NCI-H526 (cell line): ENCODE data around the gene NRP1.
"Not testable (repeated sequence)": the region's sequence is repeated elsewhere in the genome, so short reads cannot be mapped to it uniquely, and the experiment has no call there.

Experiments
- DNase-seq, 2 experiments: peaks; one replicate each; lab custom pipeline; 2025; lab: John Stamatoyannopoulos, UW

Gene NRP1

DNA sequence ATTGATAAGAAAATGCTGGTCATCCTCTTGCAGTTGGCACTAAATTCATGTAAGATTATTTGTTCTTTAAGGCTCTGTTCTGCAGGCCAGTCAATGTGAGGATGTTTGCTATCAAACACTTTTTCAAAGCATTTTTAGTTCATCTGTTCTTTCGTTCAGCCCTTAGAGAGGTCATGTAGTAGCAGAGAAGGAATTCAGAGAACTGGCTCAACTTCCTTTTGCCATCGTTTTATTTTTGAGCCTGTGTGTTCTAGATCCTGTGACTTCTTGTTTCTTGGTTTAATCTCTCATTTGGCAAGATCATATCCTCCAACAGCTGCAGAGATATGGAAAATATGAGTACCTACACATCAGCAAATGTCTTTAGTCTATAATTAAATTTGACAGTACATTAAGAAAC lies 184.3 kb downstream of the NRP1 start:
- no peak for DNase-seq

GRCh38 chr10:33147013-33147310 lies 187.5 kb downstream of the NRP1 start:
- DNase-seq, result no peak

DNA sequence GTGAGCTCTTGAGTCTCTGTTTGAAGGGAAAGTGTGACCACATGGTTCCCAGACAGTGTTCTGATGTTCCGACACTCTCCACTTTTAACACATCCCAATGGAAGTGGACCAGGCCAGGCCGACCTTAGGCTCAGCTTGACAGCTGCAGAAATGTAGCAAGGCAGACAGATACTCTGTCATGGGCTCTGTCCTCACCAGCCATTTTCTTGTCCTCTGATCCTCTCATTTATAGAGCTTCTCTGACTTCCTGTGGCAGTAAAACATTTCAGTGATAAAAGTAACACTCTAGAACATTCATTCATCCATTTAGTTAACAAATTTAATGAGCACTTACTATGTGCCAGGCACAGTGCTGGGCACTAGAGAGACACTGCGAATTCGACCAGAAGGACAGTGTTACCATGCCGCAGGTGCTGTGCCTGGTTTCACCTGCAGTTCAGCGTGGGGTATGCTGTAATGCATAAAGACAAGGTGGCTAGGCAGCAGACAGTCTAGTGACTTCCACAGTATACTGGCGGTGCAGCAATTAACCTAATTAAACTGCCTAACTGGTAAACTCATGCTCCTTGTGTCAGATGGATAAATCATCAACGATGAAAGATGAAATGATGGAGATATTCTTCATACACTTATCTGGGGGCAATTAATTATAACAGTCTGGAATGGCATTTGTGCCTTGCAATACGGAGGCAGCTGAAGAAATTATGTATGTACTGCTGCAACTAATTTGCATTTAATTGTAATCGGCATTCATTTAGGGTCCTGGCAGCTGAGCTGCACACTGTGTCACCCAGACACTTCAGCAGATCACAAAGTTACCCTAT lies 188.1 kb downstream of the NRP1 start:
- peak in 1 of 2 experiments; percentile 3 for DNase-seq

DNA sequence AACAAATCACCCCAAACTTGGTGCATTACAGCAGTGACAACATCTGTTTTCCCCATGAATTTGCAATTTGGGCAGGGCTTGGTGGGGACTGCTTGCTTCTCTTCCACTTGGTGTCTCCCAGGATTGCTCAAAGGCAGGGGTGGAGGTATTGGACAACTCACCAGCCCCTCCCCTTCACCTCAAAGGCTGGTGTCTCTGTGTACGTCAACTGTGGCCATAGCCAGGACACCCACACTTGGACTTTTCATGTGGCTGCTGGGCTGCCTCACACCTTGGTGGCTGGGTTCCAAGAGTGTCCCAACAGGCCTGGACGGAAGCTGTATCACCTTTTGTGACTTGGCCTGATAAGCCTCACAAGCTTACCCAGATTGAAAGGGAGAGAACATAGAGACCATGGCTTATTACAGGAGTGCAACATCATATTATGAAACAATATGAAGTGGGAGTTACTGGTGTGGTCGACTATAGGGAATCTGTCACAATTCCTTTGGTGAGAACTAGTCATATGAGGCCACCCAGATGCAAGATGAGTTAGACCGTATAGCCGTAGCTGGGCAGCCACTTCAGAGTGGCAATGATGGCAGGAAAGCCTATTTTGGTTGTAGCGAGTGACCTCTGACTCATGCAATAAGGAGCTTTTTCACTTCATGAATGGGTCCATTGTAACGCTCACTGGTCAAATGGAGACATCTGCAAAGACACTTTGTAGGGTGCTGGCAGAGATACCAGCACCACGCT lies 188.8 kb downstream of the NRP1 start:
- no peak for DNase-seq

GRCh38 chr10:33143160-33143728 lies 191.2 kb downstream of the NRP1 start:
- no peak for DNase-seq

DNA sequence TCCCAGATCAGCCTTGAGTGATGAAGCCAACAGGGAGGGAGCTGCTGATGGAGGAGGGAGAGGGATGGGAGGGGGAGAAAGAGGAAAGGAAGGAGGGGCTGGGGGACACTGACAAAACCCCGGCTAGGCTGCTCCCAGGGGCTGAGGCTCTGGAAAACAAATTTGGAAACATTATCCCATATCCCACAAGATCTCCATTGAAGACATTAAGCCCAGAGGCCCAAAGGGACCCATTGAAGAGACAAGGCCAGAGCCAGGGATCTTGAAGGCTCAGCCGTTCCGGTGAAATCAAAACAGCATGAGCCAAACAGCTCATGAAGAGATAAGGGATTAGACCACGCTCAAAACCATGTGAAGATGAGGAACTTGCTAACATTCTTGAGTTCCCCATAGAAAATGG lies 192.2 kb downstream of the NRP1 start:
- DNase-seq, result no peak

GRCh38 chr10:33141251-33141650 lies 193.2 kb downstream of the NRP1 start:
- DNase-seq, result no peak

DNA sequence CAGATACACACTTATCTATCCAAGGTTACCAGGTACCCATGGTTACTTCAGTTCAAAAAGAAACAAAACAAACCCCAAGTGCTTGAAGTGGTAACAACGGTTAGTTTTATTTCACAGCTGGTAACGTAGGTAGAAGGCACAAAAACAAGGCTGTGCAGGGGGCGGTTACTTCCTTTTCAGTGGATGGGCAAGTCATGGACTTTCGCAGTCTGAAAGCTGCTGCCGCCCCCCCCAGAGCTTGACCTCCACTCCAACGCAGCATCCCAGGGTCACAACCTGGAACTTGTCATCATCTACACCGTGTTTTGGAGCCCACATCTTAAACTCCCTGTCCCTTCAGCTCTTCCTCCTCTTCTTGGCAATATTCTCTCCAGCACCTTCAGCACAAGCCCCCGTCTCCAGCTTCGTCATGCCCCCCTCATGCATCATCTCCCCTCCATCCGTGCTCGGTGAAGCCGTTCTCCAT lies 195.3 kb downstream of the NRP1 start:
- no peak for DNase-seq

DNA sequence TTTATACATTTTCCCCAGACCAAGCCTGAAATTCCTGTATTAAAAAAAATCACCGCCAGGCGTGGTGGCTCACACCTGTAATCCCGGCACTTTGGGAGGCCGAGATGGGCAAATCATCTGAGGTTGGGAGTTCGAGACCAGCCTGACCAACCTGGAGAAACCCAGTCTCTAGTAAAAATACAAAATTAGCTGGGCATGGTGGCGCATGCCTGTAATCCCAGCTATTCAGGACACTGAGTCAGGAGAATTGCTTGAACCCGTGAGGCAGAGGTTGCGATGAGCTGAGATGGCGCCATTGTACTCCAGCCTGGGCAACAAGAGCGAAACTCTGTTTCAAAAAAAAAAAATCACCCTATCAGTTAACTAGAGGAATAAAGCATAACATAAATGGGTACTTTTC lies 195.8 kb downstream of the NRP1 start:
- not testable (repeated sequence) for DNase-seq

DNA sequence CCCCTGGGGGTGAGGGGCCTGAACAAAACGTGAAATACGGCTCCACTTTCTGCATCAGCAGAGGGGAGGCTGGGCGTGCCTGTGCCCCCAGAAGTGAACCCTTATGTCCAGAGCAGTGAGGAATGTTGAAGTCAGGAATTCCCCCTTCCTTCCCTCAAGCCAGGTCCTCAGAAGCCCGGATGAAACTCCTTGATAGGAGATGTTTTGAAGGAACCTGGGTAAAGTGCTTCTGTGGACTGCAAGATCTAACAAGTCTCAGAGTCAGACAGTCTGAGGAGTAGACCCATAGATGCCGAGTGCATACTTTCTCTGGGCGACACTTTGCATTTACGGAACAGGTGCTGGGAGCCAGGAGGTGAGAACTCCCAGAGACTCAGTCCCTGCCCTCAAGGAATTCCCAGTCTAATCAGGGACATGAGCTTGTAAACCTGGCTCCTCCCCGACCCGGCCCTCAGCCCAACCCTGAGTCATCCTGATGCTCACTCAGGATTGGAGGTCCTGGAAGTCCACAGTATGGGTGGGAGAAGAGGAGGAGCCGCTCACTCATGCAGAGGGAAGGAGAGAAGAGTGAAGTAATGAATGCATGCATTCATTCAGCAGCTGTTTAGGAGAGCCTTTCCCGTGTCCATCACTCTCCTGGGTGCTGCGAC lies 197.0 kb downstream of the NRP1 start:
- DNase-seq, result no peak

DNA sequence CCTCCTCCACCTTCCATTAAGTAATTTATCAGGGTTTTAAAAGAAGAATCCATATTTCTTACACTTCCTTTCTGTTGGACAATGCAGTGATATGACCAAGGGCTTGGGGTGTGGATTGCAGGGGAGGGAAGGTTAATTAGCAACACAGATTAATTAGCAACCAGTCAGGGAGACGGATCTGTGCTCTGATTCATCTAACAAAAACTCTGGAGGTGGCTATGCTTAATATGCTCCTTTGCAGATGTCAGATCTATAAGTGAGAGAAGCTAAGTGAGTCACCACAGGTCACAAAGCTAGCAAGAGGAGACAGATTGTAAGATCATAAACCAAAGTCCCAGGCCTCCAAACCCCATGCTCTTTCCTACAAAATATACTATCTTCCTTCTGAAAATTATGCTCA lies 197.7 kb downstream of the NRP1 start:
- no peak for DNase-seq

GRCh38 chr10:33136271-33136670 lies 198.2 kb downstream of the NRP1 start:
- no peak for DNase-seq

DNA sequence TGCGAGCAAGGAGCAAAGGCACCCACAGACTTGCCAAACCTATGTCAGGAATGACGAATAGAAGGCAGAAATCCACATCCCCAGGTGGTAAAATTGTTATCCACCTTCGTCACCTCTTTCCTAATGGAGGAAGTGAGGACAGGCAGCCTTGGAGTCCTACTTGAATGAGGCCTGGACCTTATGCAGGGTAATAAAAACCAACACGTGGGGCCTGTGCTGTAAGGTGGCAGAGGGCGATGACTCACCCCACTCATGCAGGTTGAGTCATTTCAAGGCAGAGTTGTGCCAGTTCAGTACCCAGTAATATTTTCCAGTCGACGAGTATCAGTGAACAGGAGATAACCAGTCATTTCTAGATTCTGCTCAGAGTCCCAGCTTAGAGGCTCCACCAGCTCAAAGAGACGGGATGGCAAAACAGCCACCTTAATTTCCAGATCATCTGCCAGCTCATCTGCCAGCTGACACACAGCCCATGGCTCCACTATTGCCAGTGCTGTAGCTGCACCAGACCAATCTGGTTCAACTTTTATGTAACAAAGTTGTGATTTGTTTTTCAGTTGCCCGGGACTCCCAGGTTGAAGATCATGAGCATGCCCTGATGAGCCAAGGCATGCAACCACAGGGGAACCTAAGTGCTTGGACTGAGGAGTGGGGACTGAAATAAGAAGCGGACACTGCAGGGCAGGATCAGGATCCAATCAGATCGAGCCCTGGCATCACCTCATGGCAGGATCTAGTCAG lies 200.3 kb downstream of the NRP1 start:
- no peak for DNase-seq

- no peak for DNase-seq
These were observed 200.9 kb downstream of the NRP1 start for GRCh38 chr10:33133557-33133956.

DNA sequence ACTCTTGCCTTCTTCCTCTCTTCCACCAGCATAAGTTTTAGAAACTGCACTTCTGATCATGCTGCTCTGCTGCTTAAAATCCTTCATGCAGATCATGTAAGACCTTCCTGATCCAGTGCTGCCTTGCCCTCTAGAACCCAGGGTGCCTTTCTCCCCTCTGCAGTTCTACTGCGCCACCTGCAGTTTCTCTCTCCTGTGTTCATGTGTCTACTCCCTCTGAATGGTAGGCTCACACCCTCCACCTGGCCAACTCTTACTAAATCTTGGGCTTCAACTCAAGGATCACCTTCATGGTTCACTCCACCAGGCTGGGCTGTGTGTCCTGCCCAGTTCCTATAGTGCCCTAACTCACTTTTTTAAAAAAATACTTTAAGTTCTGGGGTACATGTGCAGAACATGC lies 201.8 kb downstream of the NRP1 start:
- peak in 1 of 2 experiments; percentile 17 for DNase-seq

- DNase-seq, result no peak
These were observed 204.5 kb downstream of the NRP1 start for GRCh38 chr10:33129996-33130386.

DNA sequence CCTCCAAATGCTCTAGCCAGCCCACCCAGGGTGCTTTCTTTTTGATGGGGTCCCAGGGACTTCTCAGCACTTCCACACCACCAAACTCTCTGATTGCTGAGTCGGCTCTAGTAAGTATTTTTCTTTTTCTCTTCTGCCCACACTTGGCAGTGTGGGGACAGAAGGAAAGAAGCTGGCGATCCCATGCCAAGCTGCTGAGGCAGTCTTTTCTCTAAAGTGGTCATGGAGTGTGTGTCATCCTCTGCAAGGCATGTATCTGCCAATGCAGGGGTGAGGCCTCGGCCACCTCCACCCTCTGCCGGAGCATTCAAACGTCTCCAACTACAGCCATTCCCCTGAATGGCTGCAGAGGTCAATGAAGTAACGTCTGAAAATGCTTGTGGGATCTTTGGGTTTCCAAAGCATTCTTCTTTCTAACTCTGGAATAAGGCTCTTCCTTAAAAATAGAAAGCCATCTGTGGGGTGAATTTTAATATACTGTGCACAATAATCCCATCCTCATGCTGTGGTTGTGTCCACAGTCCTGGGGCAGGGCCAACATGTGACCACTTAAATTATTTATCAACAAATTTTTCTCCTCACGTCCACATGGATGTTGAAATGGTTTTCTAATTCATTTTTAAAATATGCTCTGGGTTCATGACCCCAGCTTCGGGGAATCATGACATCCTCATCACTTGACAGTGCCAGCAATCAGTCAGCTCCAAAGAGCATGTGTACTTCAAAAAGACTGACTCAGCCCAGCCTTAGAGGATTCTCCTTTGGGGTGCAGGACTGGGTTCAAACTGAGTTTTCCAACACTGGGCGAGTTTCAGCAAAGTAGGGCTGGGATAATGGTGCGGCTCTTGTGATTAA lies 205.1 kb downstream of the NRP1 start:
- DNase-seq, result no peak

GRCh38 chr10:33127622-33128021 lies 206.8 kb downstream of the NRP1 start:
- no peak for DNase-seq
